COLO829 (cell line): ENCODE data around the gene ATP2B1.
"Not testable (repeated sequence)": the region's sequence is repeated elsewhere in the genome, so short reads cannot be mapped to it uniquely, and the experiment has no call there.

Experiments used
- DNase-seq: peaks from one replicate; pipeline ENCODE4 v3.0.0; 2012; ENCODE audit warnings: low spot score

ATP2B1 gene

GRCh38 chr12:89708565-89709156 is at the start of gene ATP2B1:
ATP2B1 (minus strand) TSS chr12:89708838; CDS start chr12:89655886, 52,952 bp downstream.
- DNase-seq, result peak; percentile 52

- DNase-seq, result not testable (repeated sequence)
Measured at GRCh38 chr12:89757987-89758386, 49.3 kb upstream of the ATP2B1 start.

GRCh38 chr12:89756585-89757398 is 48.2 kb upstream of the ATP2B1 start:
- DNase-seq, result peak; percentile 77

- no peak for DNase-seq
Measured at GRCh38 chr12:89756194-89756584, 47.6 kb upstream of the ATP2B1 start.

GRCh38 chr12:89753997-89754396 is 45.4 kb upstream of the ATP2B1 start:
- no peak for DNase-seq

GRCh38 chr12:89752341-89752740 is 43.7 kb upstream of the ATP2B1 start:
- DNase-seq, result no peak

- DNase-seq, result no peak
Measured at GRCh38 chr12:89750389-89751351, 42.0 kb upstream of the ATP2B1 start.

- no peak for DNase-seq
Measured at GRCh38 chr12:89748791-89749190, 40.2 kb upstream of the ATP2B1 start.

GRCh38 chr12:89745286-89745685 is 36.6 kb upstream of the ATP2B1 start:
- no peak for DNase-seq

GRCh38 chr12:89742337-89743022 is 33.8 kb upstream of the ATP2B1 start:
- no peak for DNase-seq

GRCh38 chr12:89740943-89741342 is 32.3 kb upstream of the ATP2B1 start:
- DNase-seq, result no peak

- DNase-seq, result no peak
Measured at GRCh38 chr12:89736995-89737394, 28.4 kb upstream of the ATP2B1 start.

- no peak for DNase-seq
Measured at GRCh38 chr12:89733579-89734201, 25.1 kb upstream of the ATP2B1 start.

GRCh38 chr12:89732522-89732921 is 23.9 kb upstream of the ATP2B1 start:
- no peak for DNase-seq

- no peak for DNase-seq
Measured at GRCh38 chr12:89731614-89732013, 23.0 kb upstream of the ATP2B1 start.

GRCh38 chr12:89731089-89731488 is 22.5 kb upstream of the ATP2B1 start:
- no peak for DNase-seq

GRCh38 chr12:89729946-89730459 is 21.4 kb upstream of the ATP2B1 start:
- DNase-seq, result no peak

- DNase-seq, result no peak
Measured at GRCh38 chr12:89723276-89723675, 14.6 kb upstream of the ATP2B1 start.

GRCh38 chr12:89721291-89721987 is 12.8 kb upstream of the ATP2B1 start:
- DNase-seq, result no peak

GRCh38 chr12:89717759-89718523 is 9.3 kb upstream of the ATP2B1 start:
- no peak for DNase-seq
